Measurements from ENCODE around the gene CD163L1.

DNA sequence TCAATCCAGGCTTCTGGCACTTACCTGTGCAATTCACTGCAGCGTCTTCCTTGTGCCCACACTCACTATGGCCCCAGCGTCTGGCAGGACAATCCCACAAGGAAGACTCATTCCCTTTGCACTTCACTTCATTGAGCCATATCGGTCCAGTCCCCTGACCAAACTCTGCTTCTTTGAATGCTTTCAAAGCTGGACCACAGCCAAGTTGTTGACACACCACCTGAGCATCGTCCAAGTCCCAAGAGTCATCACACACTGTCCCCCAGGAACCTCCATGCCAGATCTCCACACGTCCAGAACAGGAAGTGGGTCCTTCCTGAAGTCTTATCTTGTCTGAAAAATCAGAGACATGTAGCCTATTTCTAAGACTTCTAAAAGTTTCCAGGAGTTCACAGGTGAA, 39.4 kb upstream of the CD163L1 start:
- TF ChIP-seq, protein P1, sequence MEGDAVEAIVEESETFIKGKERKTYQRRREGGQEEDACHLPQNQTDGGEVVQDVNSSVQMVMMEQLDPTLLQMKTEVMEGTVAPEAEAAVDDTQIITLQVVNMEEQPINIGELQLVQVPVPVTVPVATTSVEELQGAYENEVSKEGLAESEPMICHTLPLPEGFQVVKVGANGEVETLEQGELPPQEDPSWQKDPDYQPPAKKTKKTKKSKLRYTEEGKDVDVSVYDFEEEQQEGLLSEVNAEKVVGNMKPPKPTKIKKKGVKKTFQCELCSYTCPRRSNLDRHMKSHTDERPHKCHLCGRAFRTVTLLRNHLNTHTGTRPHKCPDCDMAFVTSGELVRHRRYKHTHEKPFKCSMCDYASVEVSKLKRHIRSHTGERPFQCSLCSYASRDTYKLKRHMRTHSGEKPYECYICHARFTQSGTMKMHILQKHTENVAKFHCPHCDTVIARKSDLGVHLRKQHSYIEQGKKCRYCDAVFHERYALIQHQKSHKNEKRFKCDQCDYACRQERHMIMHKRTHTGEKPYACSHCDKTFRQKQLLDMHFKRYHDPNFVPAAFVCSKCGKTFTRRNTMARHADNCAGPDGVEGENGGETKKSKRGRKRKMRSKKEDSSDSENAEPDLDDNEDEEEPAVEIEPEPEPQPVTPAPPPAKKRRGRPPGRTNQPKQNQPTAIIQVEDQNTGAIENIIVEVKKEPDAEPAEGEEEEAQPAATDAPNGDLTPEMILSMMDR (IDR thresholded peaks at IDR 0.05; ENCODE audit: insufficient read depth, low read length, poor library complexity, severe bottlenecking), result no peak
- TF ChIP-seq EZH2phosphoT487 (conservative IDR thresholded peaks at IDR 0.05; ENCODE audit: low read length), result no peak
